Loucy (cell line): ENCODE data around the gene CCDC93.

Experiments
- EZH2phosphoT487 ChIP-seq: fragments of 200-600 bp; IDR thresholded peaks from 2 replicates; pipeline ENCODE4 v1.6.1; 2018; ENCODE audit warnings: antibody characterized with exemption, mild to moderate bottlenecking, moderate library complexity, borderline replicate concordance
- TF ChIP-seq, protein P1 (sequence below): fragments of 200-600 bp; sonication (generic); conservative IDR thresholded peaks from 2 replicates; pipeline ENCODE4 v1.5.1; 2014; ENCODE audit warnings: mild to moderate bottlenecking, antibody characterized with exemption, low read length

DNA sequence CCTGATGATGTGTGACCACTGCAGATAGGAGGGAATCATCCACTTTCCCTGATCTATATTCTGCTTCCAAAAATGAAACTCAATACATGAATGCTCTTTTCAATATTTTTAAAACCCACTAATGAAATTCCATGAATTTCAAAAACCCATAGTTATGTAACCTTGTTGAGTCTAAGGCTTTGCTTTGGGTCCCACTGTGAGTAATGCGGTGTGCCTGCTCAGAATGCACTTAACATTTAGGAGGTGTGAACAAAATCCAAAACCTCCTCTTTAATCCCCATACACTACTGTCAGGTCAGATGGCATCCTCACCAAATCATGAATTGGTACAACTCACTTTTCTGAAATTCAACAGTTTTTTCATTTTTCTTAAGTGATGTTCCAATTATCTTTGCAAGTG, 50.4 kb downstream of the CCDC93 start:
- TF ChIP-seq, protein P1, sequence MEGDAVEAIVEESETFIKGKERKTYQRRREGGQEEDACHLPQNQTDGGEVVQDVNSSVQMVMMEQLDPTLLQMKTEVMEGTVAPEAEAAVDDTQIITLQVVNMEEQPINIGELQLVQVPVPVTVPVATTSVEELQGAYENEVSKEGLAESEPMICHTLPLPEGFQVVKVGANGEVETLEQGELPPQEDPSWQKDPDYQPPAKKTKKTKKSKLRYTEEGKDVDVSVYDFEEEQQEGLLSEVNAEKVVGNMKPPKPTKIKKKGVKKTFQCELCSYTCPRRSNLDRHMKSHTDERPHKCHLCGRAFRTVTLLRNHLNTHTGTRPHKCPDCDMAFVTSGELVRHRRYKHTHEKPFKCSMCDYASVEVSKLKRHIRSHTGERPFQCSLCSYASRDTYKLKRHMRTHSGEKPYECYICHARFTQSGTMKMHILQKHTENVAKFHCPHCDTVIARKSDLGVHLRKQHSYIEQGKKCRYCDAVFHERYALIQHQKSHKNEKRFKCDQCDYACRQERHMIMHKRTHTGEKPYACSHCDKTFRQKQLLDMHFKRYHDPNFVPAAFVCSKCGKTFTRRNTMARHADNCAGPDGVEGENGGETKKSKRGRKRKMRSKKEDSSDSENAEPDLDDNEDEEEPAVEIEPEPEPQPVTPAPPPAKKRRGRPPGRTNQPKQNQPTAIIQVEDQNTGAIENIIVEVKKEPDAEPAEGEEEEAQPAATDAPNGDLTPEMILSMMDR, result no peak
- no peak for TF ChIP-seq EZH2phosphoT487
